Measurements from ENCODE around the gene RPL10.
"Not testable (repeated sequence)": the region's sequence is repeated elsewhere in the genome, so short reads cannot be mapped to it uniquely, and the experiment has no call there.

RPL10 gene

DNA sequence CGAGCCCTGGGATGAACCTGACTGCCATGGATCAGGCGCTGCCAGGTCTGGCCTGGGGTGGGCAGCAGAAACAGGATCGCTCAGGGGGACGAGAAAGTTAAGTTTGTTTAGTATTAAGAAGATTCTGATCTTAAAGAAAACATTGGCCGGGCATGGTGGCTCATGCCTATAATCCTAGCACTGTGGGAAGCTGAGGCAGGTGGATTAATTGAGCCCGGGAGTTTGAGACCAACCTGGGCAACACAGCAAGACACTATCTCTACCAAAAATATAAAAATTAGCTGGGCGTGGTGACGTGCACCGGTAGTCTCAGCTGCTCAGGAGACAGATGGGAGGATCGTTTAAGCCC is 23.0 kb upstream of the RPL10 start:
- FAIRE-seq (no peak), DNase-seq (ENCODE audit: insufficient read length, low spot score) (no peak)

DNA sequence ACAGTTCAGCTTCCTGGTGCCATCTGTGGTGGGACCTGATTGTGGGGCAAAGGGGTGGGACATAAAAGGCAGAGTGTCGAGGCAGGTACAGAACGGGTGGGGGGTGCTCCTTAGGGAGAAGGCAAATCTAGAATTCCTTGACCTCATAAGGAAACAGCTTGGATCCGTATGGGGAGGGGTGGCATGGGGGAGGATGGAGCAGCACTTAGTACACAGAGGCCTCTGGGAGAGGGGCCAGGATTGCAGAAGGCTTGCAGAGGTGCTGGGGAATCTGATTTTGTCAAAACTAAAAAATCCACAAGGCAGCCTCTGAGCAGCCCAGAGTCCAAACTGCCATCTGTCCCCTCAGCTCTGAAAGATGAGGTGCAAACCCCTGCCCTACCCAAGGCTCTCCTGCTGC is 21.4 kb upstream of the RPL10 start:
- no peak for FAIRE-seq
- DNase-seq (ENCODE audit: insufficient read length, low spot score) = no peak

DNA sequence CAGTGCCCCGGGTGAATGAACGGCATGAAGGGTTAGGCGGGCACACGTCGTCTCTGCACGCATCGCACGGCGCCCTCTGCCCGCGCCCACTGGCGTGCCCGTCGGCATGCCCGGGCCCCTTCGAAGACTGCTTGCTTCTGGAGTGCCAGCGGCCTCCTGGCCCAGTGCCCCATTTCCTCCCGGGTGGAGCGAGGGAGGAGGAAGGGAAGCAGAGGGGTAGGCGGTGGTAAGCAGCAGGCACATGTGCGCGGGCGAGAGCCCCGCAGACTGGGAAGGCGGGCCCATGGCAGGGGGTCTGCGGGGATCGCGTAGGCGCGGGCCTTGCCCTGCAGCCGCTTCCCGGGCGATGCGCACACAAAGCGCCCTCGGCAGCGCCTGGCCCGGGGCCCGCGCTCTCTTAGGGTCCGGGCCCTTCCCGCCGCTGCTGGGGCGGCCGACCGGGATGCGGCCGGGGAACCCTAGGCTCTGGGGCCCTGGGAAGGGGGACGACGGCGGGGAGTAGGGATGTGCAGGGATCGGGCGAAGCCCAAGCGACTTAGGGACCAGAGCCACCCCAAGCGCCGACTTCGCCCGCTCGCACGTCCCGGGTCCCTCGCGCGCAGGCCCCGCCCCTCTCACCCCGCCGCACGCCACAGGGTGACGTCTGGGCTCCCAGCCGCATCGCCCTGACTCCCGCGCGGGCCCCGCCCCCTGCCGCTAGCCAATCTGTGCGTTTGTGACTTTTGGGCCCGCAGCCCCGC is 19.9 kb upstream of the RPL10 start:
- FAIRE-seq = no peak
- no peak for DNase-seq (ENCODE audit: insufficient read length, low spot score)

DNA sequence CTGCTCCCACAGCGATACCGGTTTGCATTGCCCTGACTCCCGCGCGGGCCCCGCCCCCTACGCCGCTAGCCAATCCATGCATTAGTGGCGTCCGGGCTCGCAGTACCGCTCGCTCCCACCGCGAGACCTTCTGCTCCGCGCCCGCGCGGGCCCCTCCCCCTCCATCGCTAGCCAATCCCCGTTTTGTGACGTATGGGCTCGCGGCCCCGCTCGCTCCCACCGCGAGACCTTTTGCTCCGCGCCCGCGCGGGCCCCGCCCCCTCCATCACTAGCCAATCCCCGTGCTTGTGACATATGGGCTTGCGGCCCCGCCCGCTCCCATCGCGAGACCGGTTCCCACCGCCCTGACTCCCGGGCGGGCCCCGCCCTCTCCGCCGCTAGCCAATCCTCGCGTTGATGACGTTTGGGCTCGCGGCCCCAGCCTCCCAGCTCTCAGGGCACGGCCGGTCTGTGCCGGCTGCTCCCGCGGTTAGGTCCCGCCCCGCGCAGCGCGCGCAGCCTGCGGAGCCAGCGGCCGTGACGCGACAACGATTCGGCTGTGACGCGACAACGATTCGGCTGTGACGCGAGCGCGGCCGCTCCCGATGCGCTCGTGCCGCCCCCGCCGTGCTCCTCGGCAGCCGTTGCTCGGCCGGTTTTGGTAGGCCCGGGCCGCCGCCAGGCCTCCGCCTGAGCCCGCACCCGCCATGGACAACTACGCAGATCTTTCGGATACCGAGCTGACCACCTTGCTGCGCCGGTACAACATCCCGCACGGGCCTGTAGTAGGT is 19.2 kb upstream of the RPL10 start, which contains the start of gene EMD:
TSS of gene EMD (plus strand) at position 497 of the 770 bp plus-strand sequence. CDS start at position 687, 190 bp downstream.
- DNase-seq (ENCODE audit: insufficient read length, low spot score) (peak; percentile 60), FAIRE-seq (peak; percentile 97)

DNA sequence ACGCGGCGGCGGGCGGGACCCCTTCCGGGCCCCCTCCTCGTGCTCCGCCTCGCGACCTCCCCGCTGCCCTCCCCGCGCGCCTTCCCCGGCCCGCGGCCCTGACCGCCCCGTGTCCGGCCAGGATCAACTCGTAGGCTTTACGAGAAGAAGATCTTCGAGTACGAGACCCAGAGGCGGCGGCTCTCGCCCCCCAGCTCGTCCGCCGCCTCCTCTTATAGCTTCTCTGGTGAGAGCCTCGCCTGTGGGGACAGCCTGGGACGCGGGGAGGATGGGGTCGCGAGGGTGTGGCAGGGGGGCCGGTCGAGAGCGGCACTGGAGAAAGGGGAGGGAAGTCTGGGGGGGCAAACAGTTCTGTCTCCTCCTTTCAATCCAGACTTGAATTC is 18.6 kb upstream of the RPL10 start:
- FAIRE-seq = no peak
- no peak for DNase-seq (ENCODE audit: insufficient read length, low spot score)

DNA sequence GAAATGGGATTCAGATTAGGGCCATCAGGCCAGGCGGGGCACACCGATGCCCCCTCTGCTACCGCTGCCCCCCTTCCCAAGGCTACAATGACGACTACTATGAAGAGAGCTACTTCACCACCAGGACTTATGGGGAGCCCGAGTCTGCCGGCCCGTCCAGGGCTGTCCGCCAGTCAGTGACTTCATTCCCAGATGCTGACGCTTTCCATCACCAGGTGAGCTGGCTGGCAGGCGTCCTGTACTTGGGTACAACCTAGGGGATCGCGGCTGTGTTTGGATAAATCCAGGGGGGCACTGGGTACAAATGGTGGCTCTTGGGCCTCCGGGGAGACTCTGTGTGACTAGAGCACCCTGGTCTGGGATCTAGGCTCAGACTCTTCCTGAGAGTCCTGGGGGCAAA is 18.0 kb upstream of the RPL10 start:
- DNase-seq (ENCODE audit: insufficient read length, low spot score) (no peak), FAIRE-seq (no peak)

DNA sequence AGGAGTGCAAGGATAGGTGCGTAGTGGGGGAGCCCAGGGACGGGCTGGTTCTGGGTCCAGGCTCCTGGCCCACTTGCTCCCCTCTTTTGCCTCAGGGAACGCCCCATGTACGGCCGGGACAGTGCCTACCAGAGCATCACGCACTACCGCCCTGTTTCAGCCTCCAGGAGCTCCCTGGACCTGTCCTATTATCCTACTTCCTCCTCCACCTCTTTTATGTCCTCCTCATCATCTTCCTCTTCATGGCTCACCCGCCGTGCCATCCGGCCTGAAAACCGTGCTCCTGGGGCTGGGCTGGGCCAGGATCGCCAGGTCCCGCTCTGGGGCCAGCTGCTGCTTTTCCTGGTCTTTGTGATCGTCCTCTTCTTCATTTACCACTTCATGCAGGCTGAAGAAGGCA is 17.4 kb upstream of the RPL10 start:
- FAIRE-seq (no peak), DNase-seq (ENCODE audit: insufficient read length, low spot score) (no peak)

DNA sequence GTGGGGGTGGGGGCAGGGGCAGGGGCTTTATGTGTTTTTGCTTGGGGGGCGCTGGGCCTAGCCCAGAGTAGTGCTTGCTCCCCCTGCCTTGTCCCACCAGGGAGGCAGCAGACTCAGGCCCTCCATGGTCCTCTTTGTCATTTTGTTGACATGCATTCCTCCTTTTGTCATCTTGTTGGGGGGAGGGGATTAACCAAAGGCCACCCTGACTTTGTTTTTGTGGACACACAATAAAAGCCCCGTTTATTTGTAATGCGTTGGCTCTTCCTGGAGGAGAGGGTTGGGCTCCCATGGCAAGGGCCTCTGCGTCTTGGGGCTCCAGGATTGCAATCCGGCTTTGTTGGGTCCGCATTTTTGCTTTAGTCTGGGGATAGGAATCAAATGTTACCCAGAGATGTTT is 16.9 kb upstream of the RPL10 start:
- no peak for DNase-seq (ENCODE audit: insufficient read length, low spot score)

DNA sequence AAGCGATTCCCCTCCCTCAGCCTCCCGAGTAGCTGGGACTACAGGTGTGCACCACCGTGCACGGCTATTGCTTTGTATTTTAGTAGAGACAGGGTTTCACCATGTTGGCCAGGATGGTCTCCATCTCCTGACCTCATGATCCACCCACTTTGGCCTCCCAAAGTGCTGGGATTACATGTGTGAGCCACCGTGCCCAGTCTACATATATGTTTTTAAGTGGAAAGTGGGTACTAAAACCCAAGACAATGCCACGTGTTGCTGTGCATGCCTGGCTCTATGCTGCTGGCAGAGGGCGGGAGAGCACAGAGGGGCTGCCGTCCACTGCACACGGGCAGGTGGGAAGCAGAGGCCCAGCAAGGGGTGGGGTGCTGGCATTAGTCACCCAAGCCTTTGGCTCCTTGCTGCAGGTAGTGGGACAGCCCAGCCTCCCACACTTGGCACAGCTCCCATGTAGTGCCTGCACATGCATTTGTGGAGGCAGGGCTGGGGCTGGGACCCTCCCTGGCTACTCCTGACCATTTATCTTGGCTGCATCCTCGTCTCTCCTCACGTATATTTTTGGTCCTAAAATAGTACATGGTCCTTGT is 15.6 kb upstream of the RPL10 start:
- DNase-seq (ENCODE audit: insufficient read length, low spot score) = no peak
- no peak for FAIRE-seq

More for the DNA sequence above, 16.9 kb upstream of the RPL10 start:
- FAIRE-seq = no peak

DNA sequence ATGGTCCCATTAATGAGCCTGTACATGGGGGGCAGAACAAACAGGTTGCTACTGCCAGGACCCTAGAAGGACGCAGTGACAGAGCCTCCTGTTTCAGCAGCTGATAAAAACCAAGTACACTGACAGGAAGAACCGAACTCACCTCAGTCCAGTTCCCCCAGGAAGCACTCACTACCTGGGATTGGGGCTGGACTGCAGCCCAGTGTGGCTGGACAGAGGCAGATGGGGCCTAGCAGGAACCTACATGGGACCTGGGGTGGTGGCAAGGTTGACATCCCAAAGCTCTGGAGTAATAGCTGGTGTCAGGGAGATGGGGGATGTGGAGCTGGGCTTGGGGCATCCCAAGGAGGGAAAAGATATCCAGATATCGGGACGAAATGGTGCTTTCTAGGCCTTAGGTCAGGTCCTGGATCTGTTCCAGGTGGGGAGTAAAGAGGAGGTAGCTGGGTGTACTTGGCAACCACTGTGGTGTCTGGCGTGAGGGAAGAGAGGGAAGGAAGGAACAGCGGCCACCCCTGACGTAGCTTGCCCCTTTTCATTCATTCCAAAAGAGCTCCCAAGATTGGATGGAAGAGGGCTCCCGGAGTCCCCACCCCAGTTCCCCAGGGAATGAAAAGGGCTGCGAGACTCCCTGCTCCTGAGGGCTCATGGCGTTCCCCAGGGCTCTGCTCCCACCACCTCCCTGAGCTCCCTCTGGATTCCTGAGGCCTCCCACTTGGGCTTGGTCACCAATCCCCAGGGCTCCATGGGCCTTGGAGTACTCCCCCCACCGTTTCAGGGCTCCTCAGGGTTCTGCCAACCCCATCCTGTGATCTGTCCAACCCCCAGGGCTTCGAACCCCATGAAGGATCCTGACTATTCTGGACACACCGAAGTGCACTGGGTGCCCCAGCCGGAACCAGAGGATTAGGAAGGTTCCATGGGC is 14.6 kb upstream of the RPL10 start:
- DNase-seq (ENCODE audit: insufficient read length, low spot score) (no peak), FAIRE-seq (no peak)

DNA sequence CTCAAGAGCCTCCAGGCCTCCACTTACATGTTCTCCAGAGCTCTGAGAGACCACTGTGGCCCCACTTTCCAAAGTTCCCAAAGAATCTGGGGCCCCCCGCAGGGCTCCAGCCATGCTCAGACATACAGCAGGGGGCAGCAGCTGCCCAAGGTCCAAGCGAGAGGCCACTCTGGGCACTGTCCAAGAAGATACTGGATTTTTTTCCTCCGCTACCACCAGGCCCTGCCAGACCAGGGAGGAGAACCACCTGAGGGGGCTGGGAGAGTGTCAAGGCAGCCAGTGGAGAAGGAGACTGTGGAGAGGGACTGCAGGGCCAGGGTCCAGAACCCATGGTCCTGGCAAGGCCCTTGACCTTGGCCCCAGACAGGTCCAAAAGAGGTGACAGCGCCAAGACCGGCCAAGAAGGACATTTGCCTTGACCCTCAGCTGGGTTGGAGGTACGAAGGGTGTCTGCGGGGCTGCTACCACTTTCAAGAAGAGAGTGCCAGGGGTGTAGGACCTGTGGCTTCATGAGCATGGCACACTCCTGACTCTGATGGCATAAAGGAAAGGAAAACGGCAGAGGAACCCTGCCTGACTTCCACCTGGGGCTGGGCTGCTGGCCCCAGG is 13.8 kb upstream of the RPL10 start:
- DNase-seq (ENCODE audit: insufficient read length, low spot score) (no peak), FAIRE-seq (no peak)

DNA sequence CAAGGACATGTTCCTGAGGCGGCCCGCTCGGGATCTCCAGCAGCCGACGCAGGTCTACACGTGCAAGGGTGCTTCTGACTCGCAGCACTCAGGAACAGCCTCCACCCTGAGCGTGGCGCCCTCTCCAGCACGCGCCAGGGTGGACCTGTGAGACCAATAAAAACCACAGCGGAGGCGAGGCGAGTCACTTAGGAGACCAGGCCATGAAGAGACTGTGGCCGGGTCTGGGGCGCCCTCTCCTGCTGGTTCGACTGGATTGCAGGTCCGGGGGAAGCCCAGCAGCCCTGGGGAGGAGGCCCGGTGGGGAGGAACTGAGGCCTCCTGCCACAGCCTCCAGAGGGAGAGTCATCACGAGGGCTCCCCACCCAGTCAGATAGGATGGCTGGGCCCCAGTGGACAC is 10.1 kb upstream of the RPL10 start:
- peak; percentile 74 for FAIRE-seq
- not testable (repeated sequence) for DNase-seq (ENCODE audit: insufficient read length, low spot score)

DNA sequence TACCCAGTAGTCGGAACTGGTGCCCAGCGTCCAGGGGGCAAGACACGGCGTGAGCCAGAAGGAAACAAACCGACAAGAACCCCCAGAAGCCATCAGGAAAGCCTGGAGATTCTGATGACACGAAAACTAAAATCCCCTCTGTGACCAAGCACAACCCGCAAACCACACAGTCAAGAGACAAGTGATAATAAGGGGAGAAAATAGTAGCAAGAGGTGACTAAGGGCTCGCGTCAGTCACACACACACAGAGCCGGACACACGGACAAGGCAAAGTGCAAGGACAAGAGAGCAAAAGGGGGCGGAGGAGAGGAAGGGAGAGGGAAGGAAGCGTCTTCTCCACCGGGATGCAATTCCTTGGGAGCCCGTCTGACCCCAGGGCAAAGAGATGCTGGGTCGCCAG is 9.5 kb upstream of the RPL10 start:
- not testable (repeated sequence) for DNase-seq (ENCODE audit: insufficient read length, low spot score); FAIRE-seq

DNA sequence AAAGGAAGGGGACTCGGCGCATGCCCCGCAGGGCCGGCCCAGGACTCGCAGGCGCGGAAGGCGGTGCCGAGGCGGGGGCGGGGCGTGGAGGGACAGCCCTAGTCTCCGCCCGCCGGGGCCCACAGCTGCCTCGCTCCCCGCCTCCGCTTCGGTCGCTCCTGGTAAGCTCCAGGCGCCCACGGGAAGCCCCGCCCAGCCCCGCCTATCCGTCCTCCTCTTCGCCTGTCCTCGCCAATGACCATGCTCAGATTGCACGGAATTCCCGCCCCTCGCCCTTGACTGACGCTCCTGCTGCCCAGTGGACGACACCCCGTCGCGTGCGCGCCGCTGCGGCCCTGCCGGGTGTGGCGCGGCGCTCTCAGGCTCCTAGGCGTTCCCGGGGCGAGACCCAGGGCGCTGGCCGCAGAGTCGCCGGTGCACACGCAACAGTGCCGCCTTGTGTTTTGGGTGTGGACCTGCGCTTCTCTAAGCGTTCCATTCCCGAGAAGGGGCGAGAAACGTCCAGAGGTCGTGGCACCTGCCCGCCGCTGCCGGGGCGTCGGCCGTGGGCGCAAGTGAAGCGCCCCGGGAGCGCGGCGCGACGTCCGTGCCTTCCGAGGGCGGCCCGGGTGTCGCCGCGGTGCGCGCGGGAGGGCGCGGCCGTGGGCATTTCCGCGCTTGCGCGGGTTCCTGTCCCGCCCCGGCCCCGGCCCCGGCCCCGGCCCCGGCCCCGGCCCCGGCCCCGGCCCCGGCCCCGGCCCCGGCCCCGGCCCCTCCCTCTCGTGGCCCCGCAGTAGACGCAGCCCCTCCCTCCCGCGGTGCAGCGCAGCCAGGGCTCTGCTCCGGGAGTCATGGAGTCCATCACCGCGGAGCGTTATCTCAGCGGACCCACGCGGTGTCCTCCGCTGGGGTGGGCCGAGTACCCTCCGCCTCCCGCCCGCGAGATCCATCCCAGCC is 8.1 kb upstream of the RPL10 start:
- peak; percentile 95 for FAIRE-seq
- not testable (repeated sequence) for DNase-seq (ENCODE audit: insufficient read length, low spot score)

DNA sequence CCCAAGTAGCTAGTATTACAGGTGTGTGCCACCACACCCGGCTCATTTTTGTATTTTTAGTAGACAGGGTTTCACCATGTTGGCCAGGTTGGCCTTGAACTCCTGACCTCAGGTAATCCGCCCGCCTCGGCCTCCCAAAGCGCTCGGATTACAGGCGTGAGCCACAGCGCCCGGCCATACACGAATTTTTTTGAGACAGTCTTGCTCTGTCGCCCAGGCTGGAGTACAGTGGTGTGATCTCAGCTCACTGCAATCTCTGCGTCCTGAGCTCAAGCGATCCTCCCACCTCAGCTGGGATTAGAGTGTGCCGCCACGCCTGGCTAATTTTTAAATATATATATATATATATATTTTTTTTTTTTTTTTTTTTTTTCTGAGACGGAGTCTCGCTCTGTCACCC is 1.8 kb upstream of the RPL10 start:
- not testable (repeated sequence) for FAIRE-seq; DNase-seq (ENCODE audit: insufficient read length, low spot score)

DNA sequence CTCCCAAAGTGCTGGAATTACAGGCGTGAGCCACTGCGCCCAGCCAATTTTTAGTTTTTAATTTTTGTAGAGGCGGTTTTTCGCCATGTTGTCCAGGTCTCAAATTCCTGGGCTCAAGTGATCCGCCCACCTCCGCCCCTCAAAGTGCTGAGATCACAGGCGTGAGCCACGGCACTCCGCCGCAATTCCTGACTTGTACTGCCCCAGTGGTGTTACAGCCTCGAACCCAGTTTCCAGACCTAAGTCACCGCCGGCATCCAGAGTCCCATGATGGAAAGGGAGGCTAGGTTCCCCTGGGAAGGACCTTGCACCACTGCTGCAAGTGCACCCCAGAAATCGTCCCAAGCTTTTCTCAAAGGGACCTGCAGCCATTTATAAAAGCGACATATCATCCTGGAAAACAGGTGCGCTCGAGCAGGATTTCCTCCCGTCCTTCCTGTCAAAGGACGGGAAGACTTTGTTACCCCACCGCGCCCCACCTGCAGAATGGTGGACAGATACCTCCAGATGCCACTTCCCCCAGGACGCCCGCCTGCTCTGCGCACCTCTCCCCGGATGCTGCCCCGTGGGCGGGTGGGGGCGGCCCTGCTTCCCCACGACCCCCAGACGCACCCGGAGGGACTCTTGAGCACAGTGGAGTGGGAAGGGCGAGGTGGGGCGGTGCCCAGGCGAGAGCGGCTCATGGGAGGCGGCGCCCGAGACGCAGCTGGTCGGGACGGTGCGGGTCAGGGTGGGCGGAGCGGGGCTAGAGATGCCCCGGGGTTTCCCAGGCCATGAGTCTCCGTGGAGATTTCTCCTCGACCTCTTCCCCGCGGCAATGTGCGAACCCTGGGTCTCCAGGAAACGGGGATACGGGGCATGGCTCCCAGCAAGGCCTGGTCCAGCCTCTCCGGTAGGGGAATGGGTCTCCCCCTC is 947 bp upstream of the RPL10 start:
- FAIRE-seq (no peak), DNase-seq (ENCODE audit: insufficient read length, low spot score) (no peak)

DNA sequence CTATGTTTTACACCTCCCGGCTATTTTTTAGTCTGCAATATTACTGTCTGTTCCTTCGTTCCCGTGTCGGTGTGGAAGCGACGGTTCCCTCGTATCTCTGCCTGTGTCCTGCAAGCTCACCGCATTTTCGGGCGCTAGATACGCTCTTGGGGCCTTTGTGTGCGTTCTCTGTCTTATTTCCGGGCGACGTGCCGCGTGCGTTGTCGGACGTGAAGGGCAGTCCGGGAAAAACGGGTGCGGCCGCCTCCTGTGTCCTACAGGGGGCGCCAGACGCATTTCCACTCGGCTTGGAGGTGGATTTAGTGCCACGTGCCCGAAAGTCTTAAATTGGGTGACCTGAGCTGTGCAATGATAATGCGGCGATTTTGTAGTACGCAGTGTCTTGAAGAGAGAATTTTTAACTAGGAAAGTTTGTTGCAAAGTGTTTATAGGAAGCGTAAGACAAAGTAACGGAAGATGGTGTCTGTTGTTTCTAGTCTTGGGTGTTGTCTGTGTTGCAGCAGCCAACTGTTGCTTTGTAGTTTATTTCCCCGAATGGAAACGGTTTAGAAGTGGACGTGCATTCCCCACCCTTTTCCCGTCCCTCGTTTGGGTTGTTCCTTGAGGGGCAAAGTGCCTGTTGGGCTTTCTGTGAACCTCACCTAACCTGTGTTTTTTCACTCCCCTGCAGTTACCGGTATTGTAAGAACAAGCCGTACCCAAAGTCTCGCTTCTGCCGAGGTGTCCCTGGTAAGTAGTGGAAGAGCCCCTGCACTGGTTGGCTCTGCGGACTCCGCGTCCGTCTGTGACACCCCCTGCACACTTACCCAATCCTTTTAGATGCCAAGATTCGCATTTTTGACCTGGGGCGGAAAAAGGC is 720 bp downstream of the RPL10 start:
- FAIRE-seq (no peak), DNase-seq (ENCODE audit: insufficient read length, low spot score) (no peak)

Measured in HTR-8/SVneo (cell line).